Sigmoid colon (tissue), 3 donors: ENCODE data around the gene MOV10L1.

Source experiments
- POLR2A ChIP-seq, 2 donors: fragments of 450-650 bp; IDR thresholded peaks; one replicate each; pipeline ENCODE4 v1.6.1; 2016; ENCODE audit warnings: antibody characterized with exemption in 2 of 2, mild to moderate bottlenecking in 2 of 2, moderate library complexity in 2 of 2
- TF ChIP-seq, protein P1 (sequence below), 4 experiments: fragments of 450-650 bp in 3 of 4; fragments of 200-600 bp in 1 of 4; IDR thresholded peaks; one replicate each; pipeline ENCODE4 v1.5.1; 2016 to 2019; ENCODE audit warnings: antibody characterized with exemption in 4 of 4, mild to moderate bottlenecking in 3 of 4, moderate library complexity in 2 of 4

DNA sequence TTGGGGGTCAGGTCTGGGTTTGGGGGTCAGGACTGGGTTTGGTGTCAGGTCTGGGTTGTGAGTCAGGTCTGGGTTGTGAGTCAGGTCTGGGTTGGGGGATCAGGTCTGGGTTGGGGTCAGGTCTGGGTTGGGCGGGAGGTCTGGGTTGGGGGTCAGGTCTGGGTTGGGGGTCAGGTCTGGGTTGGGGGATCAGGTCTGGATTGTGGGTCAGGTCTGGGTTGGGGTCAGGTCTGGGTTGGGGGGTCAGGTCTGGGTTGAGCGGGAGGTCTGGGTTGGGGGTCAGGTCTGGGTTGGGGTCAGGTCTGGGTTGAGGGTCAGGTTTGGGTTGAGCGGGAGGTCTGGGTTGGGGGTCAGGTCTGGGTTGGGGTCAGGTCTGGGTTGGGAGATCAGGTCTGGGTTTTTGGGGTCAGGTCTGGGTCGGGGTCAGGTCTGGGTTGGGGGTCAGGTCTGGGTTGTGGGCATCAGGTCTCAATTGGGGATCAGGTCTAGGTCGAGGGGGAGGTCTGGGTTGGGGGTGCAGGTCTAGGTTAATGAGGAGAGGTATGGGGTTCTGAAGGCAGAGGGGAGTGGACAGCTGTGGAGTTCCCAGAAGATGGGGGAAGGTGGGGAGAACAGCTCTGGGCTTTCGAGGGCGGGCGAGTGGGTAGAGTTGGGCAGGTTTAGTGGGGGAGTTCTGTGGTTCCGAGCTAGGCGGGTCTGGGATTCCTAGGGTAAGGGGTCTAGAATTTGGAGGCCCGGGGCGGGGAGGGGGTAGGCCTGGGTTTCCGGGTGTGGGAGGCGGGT, 32.3 kb upstream of the MOV10L1 start:
- TF ChIP-seq, protein P1, sequence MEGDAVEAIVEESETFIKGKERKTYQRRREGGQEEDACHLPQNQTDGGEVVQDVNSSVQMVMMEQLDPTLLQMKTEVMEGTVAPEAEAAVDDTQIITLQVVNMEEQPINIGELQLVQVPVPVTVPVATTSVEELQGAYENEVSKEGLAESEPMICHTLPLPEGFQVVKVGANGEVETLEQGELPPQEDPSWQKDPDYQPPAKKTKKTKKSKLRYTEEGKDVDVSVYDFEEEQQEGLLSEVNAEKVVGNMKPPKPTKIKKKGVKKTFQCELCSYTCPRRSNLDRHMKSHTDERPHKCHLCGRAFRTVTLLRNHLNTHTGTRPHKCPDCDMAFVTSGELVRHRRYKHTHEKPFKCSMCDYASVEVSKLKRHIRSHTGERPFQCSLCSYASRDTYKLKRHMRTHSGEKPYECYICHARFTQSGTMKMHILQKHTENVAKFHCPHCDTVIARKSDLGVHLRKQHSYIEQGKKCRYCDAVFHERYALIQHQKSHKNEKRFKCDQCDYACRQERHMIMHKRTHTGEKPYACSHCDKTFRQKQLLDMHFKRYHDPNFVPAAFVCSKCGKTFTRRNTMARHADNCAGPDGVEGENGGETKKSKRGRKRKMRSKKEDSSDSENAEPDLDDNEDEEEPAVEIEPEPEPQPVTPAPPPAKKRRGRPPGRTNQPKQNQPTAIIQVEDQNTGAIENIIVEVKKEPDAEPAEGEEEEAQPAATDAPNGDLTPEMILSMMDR (IDR thresholded peaks at IDR 0.05) = no peak
- no peak for TF ChIP-seq POLR2A (IDR thresholded peaks at IDR 0.05)
